ENCODE results near the gene PCNA.
A peak's percentile ranks its signal among the peaks of the same experiment; 100 is the strongest.
"Not testable (repeated sequence)": the region's sequence is repeated elsewhere in the genome, so short reads cannot be mapped to it uniquely, and the experiment has no call there.

PCNA gene

DNA sequence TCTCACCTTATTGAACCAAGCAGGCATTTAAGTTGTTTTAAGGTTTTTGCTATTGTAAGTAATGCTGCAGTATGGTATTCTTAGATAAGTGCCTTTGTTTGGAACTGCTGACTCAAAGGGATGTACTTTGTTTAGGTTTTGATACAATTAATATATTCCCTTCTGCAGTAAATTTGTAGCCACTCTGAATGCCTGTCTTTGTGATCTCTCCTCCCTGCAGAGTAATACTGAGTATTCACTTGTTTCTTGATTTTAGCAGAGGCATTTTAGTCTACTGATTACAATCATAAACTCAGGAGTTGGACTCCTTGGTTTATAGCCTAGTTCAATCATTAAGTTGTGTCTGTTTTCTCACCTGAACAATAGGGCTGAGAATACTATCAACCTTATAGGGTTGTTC is 20.4 kb upstream of the PCNA start:
- no peak for DNase-seq

DNA sequence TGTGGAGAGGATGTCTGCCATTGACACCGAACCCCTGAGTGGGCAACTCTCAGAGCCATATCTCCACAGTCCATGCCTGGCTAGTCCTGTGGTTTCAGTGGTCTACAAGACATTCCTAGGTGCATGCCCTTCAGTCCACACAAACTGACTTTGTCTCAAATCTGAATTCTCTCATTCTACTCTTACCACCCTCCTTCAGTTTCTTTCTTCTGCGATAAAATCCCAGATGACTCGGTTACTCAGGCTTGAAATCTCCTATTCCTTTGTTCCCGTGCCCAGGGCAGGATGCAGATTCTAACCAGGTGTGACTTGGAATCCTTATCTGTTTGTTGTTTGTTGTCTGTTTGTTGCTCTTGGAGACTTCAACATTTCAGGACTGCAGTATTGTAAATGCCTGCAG is 16.3 kb upstream of the PCNA start:
- DNase-seq: no peak

DNA sequence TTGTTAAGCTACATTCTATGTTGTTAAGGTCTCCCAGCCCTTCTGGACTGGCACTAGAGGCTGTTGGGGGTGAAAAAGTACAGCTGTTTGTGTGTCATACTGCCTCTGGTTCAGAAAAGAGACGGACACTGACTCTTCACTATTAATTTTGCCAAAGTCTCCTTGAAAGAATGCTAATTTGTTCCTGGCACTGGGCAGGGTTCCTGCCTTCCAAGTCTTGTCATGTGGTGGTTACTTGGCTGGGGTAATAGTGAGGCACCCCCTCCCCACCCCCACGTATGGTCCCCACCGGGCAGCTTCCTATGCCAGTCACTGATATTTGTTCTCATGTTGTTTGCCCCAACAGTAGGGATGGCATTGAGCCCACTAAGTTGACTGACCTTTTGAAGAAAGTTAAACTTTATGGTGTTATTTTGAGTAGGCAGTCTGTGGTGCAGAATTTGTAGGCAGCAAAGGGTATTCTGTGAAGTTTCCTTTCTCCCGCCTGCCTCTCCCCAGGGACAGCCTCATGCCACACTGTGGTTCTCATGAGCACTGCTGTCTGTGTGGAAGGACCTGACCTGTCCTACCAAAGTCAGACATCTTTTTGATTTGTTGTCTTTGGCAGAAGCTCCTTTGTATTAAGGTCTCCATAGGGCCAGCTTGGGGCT is 15.7 kb upstream of the PCNA start:
- DNase-seq: no peak

DNA sequence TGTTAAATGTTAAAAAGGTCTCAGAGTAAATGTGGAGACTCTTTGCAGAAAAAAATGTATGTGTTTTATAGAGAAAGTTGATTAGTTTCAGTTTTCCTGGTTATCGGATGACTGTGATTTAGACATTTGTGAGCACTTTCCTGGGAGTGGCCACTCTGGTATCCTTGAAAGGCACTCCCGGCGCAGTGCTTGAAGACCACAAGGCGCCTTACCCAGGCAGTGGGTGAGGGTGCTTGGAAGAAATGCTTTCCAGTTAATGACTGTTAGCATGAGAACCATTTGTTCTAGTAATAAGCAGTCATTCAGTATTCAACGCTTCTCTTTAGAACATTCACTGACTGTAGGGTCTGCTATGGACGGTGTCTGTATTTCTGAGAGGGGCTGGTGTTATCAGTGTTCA is 14.2 kb upstream of the PCNA start:
- no peak for DNase-seq

GRCh38 chr20:5131502-5131901 is 11.7 kb upstream of the PCNA start:
- no peak for DNase-seq

- no peak for DNase-seq
Measured at GRCh38 chr20:5128886-5129285, 9.1 kb upstream of the PCNA start.

DNA sequence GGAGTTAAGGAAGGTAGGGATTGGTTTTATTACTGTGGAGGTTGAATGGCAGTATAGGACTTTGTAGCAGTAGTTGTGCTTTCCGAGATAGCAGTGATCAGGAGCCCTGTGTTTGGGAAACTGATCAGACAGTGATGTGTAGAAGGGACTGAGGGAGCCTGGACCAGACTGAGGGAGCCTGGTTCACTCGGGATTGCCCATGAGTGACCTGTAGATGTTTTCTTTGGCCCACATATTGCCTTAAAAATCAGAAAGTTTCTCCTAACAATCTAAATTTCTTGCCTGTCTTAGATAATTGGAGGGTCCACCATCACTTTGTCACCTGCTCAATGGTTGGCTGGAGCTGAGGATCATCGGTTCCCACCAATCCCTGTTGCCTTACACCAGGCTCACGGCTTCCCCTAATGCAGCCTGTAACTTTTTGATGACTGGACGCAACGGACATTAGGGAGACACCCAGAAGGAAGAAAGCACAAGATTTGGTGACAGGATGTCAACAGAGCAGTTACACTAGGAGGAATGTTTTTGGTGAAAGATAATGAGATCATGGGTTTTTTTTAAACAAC is 8.2 kb upstream of the PCNA start:
- no peak for DNase-seq

- DNase-seq: peak; percentile 82
Measured at GRCh38 chr20:5127204-5127858, 7.6 kb upstream of the PCNA start.

- peak; percentile 100 for DNase-seq
Measured at GRCh38 chr20:5126512-5127203, 6.9 kb upstream of the PCNA start, which contains the start of gene CDS2. Gene CDS2 (plus strand): TSS chr20:5127008. CDS start chr20:5127093, 85 bp downstream.

DNA sequence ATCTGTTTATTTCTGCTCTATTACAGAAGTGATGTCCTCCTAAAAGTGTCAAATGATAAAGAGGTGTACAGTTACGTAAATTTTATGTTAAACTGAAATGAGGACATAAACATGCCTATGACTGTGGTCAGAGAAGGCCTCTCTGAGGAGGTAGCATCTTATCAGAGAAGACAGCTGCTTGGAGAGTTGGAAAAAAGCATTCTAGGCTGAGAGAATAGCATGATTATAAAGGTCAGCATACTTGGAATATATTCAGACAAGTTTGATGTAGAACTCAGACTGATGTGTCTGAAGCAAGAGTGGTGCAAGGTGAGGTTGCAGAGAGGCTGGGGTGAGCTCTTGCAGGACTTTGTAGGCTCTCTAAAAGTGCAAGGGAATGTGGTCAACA is 3.1 kb upstream of the PCNA start:
- no peak for DNase-seq

DNA sequence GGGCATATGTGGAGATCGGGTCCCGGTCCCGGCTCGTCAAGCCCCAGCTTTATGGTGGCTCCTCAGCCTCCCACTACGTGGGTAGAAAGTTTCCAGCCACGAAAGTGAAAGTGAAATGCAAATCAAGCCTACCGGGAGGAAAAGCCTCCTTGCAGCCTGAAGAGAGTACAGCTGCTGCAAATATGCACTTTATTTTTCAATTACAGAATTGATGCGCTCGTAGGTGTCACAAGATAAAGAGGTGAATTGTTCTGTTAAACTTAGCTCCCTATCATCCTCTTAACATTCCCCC is 373 bp upstream of the PCNA start:
- no peak for DNase-seq

GRCh38 chr20:5119143-5119434 is 669 bp downstream of the PCNA start:
- no peak for DNase-seq

- DNase-seq: peak; percentile 34
Measured at GRCh38 chr20:5118220-5119142, 1.3 kb downstream of the PCNA start.

- DNase-seq: no peak
Measured at GRCh38 chr20:5116875-5117274, 2.9 kb downstream of the PCNA start.

DNA sequence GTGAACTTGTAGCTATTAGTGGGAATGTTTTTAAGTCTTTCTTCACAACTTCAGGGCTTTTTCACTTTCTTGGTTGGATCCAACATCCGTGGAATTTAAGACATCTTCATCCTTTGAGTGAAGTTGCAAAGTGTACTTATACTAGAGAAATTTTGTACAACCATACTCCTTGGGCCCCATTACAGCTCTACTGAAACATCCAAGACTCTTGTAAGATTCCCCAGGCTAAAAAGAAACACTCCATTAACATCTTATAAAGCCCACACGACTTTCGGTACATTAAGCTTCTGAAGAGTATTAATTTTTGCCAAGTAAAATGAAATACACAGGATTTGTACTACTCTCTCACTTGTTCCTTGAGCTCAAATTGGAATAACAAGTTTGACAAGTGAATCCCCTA is 5.4 kb downstream of the PCNA start:
- DNase-seq: no peak

- DNase-seq: no peak
Measured at GRCh38 chr20:5113615-5113986, 6.2 kb downstream of the PCNA start.

- DNase-seq: no peak
Measured at GRCh38 chr20:5109276-5109675, 10.5 kb downstream of the PCNA start.

GRCh38 chr20:5104479-5104878 is 15.3 kb downstream of the PCNA start:
- DNase-seq: no peak

- peak; percentile 81 for DNase-seq
Measured at GRCh38 chr20:5100684-5101347, 18.9 kb downstream of the PCNA start.

DNA sequence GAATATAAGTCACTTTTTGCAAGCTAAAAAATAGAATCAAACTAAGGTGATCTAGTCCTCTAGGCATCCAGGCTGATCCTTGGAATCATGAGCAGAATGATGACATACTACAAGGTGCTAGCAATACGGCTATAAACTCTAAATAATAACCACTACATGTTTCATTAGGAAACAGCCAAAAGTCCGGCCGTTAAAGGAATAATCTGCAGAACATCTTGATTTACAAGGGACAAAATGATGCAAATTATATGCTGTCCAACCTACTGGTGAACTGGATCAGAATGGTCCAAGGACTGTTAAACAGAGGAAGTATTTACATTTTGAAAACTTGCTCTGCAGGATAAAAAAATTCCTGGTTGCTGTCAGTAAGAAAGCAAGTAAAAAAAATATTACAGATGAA is 19.8 kb downstream of the PCNA start:
- DNase-seq: not testable (repeated sequence)

- not testable (repeated sequence) for DNase-seq
Measured at GRCh38 chr20:5099009-5099408, 20.7 kb downstream of the PCNA start.

- no peak for DNase-seq
Measured at GRCh38 chr20:5096463-5096862, 23.3 kb downstream of the PCNA start.

DNA sequence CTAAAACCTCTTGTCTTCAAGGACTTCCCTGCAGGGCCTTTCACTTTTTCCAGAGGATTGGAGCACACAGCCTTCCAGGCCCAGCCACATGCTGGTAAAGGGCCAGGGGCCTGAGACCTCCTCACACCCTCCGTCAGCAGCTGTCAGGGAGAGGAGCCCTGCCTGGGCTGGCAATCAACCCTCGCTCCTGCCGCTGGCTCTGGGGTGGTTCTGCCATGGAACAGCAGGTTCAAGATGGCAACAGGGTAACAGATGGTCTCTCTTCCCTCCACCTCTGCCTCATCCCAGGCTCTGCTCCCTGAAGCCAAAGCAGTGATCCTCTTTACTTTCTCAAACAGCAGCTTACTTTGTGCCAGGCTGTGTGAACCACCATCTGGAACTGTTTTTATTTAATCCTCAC is 23.8 kb downstream of the PCNA start:
- no peak for DNase-seq
